Activated effector memory CD4-positive, alpha-beta T cell treated with anti-CD3 and anti-CD28 coated beads, Interleukin-2, amount 50 U/mL, for 16 hours (primary cell): Measurements from ENCODE around the gene MAP3K4.
"Not testable (repeated sequence)": the region's sequence is repeated elsewhere in the genome, so short reads cannot be mapped to it uniquely, and the experiment has no call there.

ENCODE experiments used
- DNase-seq: peaks from one replicate; pipeline ENCODE4 v3.0.0-alpha.2; 2020

MAP3K4 gene

DNA sequence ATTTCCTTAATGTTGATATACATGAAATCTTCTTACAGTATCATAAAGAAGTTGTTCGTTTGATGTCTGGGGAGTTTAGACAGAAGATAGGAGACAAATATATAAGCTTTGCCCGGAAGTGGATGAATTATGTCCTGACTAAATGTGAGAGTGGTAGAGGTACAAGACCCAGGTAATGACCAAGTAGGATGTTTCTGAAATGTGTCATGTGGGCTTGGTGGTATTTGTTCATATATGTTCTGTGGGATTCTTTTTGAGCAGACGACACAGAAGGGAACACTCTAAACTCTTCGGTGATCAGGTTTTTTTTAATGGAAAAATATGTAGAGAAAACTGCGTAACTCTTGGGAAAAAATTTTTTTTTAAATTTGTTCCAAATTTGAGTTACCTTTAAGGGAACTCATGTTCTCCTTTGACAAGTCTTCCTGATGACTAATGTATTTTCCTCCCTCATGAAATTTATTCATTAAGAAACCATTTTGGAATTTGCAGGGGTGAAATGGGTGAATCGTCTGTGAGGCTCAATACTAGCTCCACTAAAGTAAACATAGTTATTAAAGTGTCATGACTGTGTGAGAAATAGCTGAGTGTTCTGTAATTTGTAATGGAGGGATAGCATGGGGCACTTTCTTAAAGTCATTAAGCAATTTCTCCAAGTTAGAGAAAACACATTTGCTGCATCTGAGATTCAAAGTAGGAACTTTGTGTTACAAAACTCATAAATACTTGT lies 100.6 kb downstream of the MAP3K4 start:
- DNase-seq, result no peak

- no peak for DNase-seq
Measured at GRCh38 chr6:161094955-161095354, 103.4 kb downstream of the MAP3K4 start.

DNA sequence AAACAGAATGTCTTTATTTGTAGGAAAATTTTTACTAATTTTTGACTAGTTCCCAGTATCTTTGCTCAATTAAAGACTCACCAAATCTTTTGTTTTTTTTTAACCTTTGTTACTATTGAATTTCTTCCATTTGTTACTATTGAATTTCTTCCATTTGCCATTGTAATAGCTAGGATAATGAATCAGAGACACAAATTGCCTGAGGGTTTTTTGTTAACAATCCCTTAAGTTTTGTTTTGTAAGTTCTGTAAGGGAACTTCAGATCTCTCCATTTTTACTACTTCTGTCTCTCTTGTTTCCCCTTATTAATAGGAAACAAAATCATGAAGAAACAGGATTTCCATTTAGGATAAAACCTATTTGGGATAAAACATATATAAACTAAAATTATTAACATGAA lies 104.3 kb downstream of the MAP3K4 start:
- no peak for DNase-seq

DNA sequence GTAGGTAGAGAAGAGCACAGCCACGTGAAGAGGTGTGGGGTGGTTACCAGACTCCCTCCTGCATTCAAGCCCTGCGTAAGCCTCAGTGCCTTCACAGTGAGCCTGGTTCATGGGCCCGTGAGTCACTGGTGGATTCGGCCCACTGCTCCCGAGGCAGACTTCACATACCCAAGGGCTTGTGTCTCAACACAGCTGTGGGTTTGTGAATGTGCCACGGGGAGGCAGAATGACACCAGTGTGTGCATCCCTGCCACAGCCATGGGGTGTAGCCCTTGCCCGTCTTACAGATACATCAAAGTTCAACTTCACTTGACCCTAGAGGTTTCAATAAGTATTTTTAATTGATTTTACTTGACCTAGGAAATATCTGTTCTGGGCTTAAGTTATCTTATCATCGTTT lies 108.5 kb downstream of the MAP3K4 start:
- DNase-seq, result no peak

- no peak for DNase-seq
Measured at GRCh38 chr6:161101517-161101916, 109.9 kb downstream of the MAP3K4 start.

- no peak for DNase-seq
Measured at GRCh38 chr6:161103475-161103874, 111.9 kb downstream of the MAP3K4 start.

GRCh38 chr6:161104966-161105365 lies 113.4 kb downstream of the MAP3K4 start:
- no peak for DNase-seq

- DNase-seq, result no peak
Measured at GRCh38 chr6:161105408-161105807, 113.8 kb downstream of the MAP3K4 start.

DNA sequence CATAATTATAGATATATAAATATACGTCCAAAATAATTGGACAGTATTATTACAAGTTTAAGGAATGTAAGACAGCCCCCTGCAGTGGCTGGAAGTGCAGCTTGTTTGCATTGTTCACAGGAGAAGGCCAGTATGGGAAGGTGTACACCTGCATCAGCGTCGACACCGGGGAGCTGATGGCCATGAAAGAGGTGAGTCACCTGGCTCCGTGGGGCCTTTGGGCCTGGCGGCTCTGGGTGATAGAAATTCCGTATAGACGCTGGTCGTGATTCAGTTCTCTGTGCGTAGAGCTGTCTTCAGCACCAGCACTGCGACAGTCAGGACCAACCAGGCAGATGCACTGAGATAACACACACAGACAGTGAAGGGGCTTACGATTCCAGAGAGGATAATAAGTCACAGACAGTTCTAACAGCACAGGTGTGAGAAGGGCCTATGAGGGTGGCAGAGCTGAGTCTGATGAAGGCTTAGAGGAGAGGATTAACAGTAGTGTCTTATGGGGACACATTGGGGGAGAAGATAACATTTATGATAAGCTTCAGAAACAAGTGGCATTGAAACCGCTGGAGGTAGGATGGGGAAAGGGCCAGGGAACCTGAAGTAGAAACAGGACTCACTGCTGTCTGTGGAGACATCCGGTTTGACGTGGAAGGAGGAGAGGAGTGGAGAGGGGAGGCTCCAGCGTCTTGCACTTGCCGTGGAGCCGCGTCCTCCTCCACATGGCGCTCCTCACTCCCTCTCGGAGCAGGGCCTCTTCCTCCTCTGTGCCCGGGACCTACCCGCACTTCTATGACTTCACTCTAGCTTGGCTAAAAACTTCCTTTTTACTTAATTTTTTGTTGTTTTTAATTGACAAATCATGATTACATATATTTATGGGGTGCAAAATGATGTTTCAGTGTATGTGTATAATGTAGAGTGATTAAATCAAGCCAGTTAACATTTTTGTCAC lies 116.5 kb downstream of the MAP3K4 start:
- no peak for DNase-seq

- DNase-seq, result no peak
Measured at GRCh38 chr6:161108916-161109315, 117.3 kb downstream of the MAP3K4 start.

DNA sequence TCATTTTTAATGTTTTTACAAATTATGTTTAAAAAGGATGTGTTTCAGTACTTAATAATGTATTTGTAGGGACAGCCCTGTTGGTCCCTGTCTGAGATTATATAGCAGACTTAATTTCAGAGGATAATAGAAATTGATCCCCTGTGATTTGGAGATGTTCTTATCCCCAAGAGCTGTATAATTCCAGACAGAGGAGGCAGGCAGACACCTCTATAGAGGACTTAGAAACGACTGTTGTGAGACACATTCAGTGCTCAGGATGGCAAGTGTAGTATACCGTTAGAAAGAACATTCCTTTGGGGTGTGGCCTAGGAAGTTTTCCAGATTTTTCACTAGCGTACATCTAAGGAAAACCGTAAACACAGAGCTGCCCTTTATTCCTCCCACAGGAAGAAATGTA lies 117.8 kb downstream of the MAP3K4 start:
- no peak for DNase-seq

DNA sequence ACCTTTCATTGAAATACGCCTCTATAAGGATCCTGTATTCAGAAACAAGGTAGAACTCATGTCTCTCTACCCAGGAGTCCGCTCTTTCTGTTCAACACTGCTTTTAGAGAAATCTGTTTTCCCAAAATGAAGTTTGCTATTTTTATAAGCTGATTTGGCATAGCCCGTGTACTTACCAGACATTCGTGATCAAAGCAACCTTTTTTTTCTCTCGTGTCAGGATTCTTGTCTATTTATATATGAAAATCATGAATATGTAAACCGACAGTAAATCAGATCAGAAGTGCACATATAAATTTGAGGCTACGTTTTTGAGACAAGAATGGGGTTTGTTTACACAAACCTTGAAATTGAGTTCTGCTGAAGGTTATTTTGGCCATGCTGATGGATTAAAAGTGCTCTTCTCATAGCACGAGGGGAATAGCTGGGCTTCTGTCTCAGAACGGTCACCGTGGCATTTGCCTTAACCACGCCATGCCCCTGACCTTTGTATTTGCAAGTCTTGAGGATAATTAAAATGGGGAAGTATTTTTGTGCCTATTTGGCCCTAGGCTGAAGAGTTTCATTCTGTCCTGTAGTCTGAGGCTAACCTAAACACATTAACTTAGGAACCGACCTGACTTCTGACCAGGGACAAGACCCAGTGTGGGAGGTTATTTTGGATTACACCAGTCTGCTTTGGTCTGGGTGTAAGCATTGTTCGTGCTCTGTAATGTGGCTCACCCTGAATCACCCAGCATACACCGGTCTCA lies 118.6 kb downstream of the MAP3K4 start:
- DNase-seq, result no peak

DNA sequence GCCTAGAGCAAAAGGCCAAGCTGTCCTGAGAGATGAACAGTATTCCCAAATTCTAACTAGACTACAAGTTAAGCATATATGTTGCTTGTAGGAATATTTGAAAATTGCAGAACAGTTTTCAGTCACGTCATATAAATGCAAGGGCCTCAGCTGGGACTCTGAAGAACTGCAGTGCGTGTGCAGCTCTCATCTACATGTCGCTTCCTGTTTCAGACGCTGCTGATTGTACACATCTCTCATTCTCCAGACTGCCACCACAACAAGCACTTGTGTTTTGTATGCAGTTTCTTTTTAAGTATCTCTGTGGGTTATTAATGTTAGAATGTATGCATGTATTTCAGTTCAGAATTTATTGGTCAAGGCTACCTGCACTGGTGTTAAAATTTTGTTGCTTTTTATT lies 119.7 kb downstream of the MAP3K4 start:
- no peak for DNase-seq

DNA sequence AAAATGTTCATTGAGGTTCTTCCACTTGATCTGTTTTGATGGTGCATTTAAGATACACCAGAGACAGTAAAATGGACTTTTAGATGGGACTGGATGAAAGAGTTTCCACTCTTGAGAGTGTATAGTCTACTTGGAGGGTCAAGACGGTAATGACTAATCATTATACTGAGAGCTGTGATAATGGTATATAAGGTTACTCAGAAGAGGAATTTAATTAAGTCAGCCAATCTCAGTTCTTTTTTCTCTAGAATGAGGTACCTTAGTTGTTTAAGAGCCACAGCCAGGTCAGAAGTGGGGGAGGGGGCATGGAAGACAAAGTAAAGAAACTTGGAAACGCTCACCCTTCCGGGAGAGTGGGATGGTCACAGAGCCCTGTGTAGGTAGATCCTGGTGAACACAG lies 123.9 kb downstream of the MAP3K4 start:
- no peak for DNase-seq

GRCh38 chr6:161116554-161116953 lies 125.0 kb downstream of the MAP3K4 start:
- no peak for DNase-seq

DNA sequence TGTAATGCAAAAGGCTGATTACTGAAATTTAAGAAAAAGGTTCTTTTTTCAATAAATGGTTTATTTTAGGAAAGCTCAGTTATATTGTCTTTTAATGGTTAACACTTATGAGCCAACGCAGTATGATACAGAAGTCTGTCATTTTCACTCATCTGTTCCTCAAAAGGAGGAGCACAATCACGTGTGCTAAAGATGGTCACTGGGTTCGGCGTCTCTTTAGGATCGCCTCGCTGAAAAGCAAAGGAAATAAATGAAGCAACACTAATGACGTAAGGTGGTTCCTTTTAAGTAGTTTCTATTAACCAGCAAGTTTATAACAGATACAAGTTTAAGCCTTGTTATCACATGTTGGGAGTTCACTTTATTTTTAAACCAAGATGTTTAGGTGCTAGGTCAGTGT lies 125.7 kb downstream of the MAP3K4 start:
- no peak for DNase-seq

DNA sequence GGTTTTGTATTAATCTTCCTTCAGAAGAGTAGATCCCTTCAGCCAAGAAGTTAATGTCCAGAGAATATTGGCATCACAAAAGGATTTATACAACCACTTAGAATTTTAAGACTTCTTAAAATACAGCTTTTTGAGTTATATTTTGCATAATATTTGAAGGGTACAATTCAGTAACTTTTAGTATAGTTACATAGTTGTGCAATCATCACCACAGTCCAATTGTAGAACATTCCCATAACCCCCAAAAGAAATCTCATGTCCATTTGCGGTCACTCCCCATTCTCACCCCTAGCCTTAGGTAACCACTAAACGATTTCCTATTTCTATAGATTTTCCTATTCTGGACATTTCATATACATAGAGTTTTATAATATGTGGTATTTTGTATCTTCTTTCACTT lies 126.4 kb downstream of the MAP3K4 start:
- DNase-seq, result no peak

DNA sequence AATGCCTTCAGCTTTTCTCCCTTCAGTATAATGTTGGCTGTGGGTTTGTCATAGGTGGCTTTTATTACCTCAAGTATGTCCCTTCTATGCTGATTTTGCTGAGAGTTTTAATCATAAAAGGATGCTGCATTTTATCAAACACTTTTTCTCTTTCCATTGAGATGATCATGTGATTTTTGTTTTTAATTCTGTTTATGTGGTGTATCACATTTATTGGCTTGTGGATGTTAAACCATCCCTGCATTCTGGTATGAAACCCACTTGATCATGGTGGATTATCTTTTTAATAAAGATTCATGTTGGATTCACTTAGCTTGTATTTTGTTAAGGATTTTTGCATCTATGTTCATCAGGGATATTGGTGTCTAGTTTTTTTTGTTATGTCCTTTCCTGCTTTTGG lies 131.8 kb downstream of the MAP3K4 start:
- not testable (repeated sequence) for DNase-seq

GRCh38 chr6:161125591-161125990 lies 134.0 kb downstream of the MAP3K4 start:
- no peak for DNase-seq

DNA sequence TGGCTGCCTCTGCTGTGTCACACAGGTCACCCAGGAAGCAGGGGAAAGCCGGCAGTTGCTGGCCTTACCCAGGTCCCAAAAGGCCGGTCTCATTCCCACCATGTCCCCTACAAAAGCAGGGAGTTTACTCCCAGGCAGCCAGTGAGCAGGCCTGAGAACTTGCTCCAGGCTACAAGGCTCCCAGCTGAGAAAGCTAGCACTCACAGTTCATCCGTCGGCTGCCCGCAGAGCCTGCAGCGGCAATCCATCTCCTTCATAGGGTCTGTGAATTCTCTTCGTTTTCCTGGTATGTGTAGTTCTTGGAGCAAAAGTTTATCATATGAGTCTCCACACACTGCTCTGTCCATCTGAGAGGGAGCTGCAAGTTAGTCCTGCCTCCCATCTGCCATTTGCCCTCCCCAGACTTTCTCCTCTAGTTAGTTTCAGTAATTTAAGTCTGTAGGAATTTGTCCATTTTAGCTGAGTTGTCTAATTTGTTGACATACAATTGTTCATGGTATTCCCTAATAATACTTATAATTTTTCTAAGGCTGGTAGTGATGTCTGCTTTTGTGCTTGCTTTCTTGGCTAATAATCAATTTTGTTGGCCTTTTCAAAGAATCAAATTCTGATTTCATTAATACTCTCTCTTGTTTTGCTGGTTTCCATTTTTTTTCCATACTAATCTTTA lies 135.6 kb downstream of the MAP3K4 start:
- DNase-seq, result no peak

- no peak for DNase-seq
Measured at GRCh38 chr6:161128230-161128629, 136.7 kb downstream of the MAP3K4 start.

DNA sequence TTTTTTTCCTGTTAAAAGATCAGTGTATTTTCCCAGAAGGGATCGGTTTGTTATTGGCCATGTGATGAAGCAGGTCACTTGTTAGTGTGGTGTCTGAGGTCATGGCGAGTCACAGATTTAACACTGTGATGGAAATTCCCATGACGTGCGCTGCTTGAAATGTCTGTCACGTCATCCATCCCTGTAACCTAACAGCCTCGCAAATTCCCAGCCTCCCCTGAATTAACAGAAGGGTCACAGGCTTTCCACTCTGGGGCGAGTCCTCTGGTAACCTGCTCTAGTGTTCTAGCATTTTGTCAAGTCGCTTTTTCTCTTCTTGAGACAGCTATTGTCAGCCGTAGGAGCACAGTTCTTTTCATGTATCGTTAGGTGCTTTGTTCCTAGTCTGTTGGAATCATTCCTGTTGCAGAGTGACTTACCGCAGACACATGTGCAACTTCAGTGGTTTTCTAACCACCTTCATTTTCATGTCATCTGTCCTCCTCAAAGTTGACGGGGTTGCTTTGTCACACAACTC lies 137.2 kb downstream of the MAP3K4 start:
- no peak for DNase-seq

DNA sequence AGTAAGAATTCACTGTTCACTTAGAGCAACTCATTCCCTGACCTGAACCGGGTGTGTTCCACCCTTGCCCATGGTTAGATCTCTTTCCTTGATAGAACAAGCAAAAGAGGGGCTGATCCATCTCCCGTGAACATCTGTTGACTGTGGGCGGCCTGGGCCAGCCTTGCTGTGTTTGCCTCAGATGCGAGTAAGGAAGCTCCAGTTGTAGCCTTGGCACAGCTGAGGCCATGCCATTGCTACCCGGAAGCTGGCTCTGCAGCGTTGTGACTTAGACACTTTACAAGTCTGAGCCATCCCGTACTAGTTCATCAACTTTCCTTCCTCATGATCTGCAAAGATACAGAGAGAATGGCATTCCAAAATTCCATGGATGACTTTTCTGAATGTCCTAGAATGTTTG lies 139.0 kb downstream of the MAP3K4 start:
- DNase-seq, result no peak
